Type B pancreatic cell (in vitro differentiated cells): ENCODE measurements around the gene LSMEM2. TPM values are rescaled to one million over a fixed set of nuclear protein-coding genes. Genes with fewer than 3 reads are reported as not detected.
"Not testable (repeated sequence)": the region's sequence is repeated elsewhere in the genome, so short reads cannot be mapped to it uniquely, and the experiment has no call there.

Experiments used
- DNase-seq: peaks from one replicate; pipeline ENCODE4 v3.0.0; 2021; ENCODE audit warnings: mixed read lengths; ENCODE audit not compliant: unreplicated experiment; ENCODE audit errors: extremely low spot score
- H3K27ac Mint-ChIP-seq: 2 replicates; pipeline ENCODE4 v1.8.0; 2021; ENCODE audit warnings: mild to moderate bottlenecking, mixed read lengths
- H3K27me3 Mint-ChIP-seq: 2 replicates; pipeline ENCODE4 v1.8.0; 2021; ENCODE audit warnings: mixed read lengths
- H3K36me3 Mint-ChIP-seq: 2 replicates; pipeline ENCODE4 v1.8.0; 2021; ENCODE audit warnings: mixed read lengths
- H3K4me1 Mint-ChIP-seq: one replicate; pipeline ENCODE4 v1.8.0; 2021; ENCODE audit warnings: mixed read lengths; ENCODE audit not compliant: unreplicated experiment
- H3K4me3 Mint-ChIP-seq: 2 replicates; pipeline ENCODE4 v1.8.0; 2021; ENCODE audit warnings: mild to moderate bottlenecking, mixed read lengths
- H3K9me3 Mint-ChIP-seq: 2 replicates; pipeline ENCODE4 v1.8.0; 2021; ENCODE audit warnings: mixed read lengths
- CTCF ChIP-seq: fragments of 200-600 bp; sonication (generic); conservative IDR thresholded peaks from 2 replicates; pipeline ENCODE4 v1.5.0; 2021; ENCODE audit warnings: antibody characterized with exemption, mild to moderate bottlenecking
- total RNA-seq: library from RNA; stranded (reverse); gene quantifications from 2 replicates; pipeline ENCODE4 v1.2.1, GENCODE V29; 2021; ENCODE audit warnings: low replicate concordance

LSMEM2 gene
- total RNA-seq, 1 donor from 2014 or later, result not detected

GRCh38 chr3:50242381-50242770 is 36.5 kb upstream of the LSMEM2 start:
- Mint-ChIP-seq H3K4me3 (peak overlapping the region; percentile 41), H3K4me1 (peaks cover 45% of the 10 kb centered on the region), H3K36me3 (peaks cover 4% of the 10 kb centered on the region), H3K9me3 (no peaks in the 10 kb centered on the region), H3K27ac (peak overlapping the region; percentile 77), H3K27me3 (no peaks in the 10 kb centered on the region)
- DNase-seq, result no peak
- no peak for TF ChIP-seq CTCF

GRCh38 chr3:50242851-50243542 is 35.9 kb upstream of the LSMEM2 start:
- no peaks in the 10 kb centered on the region for H3K27me3 Mint-ChIP-seq
- no peak for DNase-seq

GRCh38 chr3:50243543-50243895 is 35.4 kb upstream of the LSMEM2 start:
- Mint-ChIP-seq H3K4me1 (peaks cover 40% of the 10 kb centered on the region), H3K36me3 (peaks cover 4% of the 10 kb centered on the region), H3K27ac (no peak overlapping the region), H3K9me3 (no peaks in the 10 kb centered on the region), H3K4me3 (no peak overlapping the region), H3K27me3 (no peaks in the 10 kb centered on the region)
- DNase-seq, result no peak
- TF ChIP-seq CTCF, result no peak

More at GRCh38 chr3:50242851-50243542, 35.9 kb upstream of the LSMEM2 start:
- Mint-ChIP-seq H3K4me3 (peak overlapping the region; percentile 41), H3K27ac (peak overlapping the region; percentile 77), H3K4me1 (peaks cover 41% of the 10 kb centered on the region), H3K36me3 (peaks cover 4% of the 10 kb centered on the region), H3K9me3 (no peaks in the 10 kb centered on the region)
- TF ChIP-seq CTCF, result no peak

GRCh38 chr3:50244813-50245212 is 34.1 kb upstream of the LSMEM2 start:
- not testable (repeated sequence) for H3K36me3 Mint-ChIP-seq, H3K4me3 Mint-ChIP-seq, DNase-seq, H3K9me3 Mint-ChIP-seq, H3K27me3 Mint-ChIP-seq
- H3K4me1 Mint-ChIP-seq, result peaks cover 29% of the 10 kb centered on the region
- peak overlapping the region; percentile 51 for H3K27ac Mint-ChIP-seq

GRCh38 chr3:50245251-50245745 is 33.6 kb upstream of the LSMEM2 start:
- Mint-ChIP-seq H3K36me3 (peaks cover 3% of the 10 kb centered on the region), H3K4me3 (peak overlapping the region; percentile 79)

More at GRCh38 chr3:50245251-50245745, 33.6 kb upstream of the LSMEM2 start:
- H3K4me1 Mint-ChIP-seq, result peaks cover 24% of the 10 kb centered on the region
- no peaks in the 10 kb centered on the region for H3K27me3 Mint-ChIP-seq
- TF ChIP-seq CTCF, result no peak
- DNase-seq, result no peak
- H3K9me3 Mint-ChIP-seq, result no peaks in the 10 kb centered on the region
- peak overlapping the region; percentile 51 for H3K27ac Mint-ChIP-seq
